Measurements from ENCODE around the gene DCDC1. TPM values are rescaled to one million over a fixed set of nuclear protein-coding genes. Genes with fewer than 3 reads are reported as not detected.

The DCDC1 gene
- total RNA-seq, 1 experiment from 2014 or later: 0.58 TPM

GRCh38 chr11:30821438-30821965 lies 548.0 kb downstream of the DCDC1 start:
- DNase-seq (ENCODE audit: low spot score): no peak
- CTCF ChIA-PET: no interaction called here
- TF ChIP-seq EZH2 (IDR thresholded peaks at IDR 0.05; ENCODE audit: borderline replicate concordance, low read depth, low read length, poor library complexity, severe bottlenecking): no peak

GRCh38 chr11:30818721-30819120 lies 550.8 kb downstream of the DCDC1 start:
- CTCF ChIA-PET: no interaction called here
- H3K4me3 ChIP-seq (ENCODE audit: low read depth, low read length, poor library complexity, severe bottlenecking): no peak overlapping the region
- BruUV-seq (replicated peaks): no TSS peak
- H3K4me1 ChIP-seq (ENCODE audit: insufficient read depth, low read length, poor library complexity, severe bottlenecking): peaks cover 20% of the 10 kb centered on the region
- DNase-seq (ENCODE audit: low spot score): no peak
- POLR2A ChIA-PET (ENCODE audit: low non-redundant PET): no interaction called here
- H3K27ac ChIP-seq (ENCODE audit: low read depth, low read length, poor library complexity, severe bottlenecking): no peak overlapping the region
- H3K27me3 ChIP-seq (replicated peaks; ENCODE audit: insufficient read depth, low read depth, low read length, poor library complexity): no peaks in the 10 kb centered on the region
- no peaks in the 10 kb centered on the region for H3K9me3 ChIP-seq (ENCODE audit: low read depth, low read length, poor library complexity, severe bottlenecking)
- no peaks in the 10 kb centered on the region for H3K36me3 ChIP-seq (ENCODE audit: insufficient read depth, low read length, poor library complexity, severe bottlenecking)
- no peak for TF ChIP-seq EZH2 (IDR thresholded peaks at IDR 0.05; ENCODE audit: borderline replicate concordance, low read depth, low read length, poor library complexity, severe bottlenecking)
- TF ChIP-seq CTCF (conservative IDR thresholded peaks at IDR 0.05; ENCODE audit: low read depth, low read length): no peak
- intact Hi-C loops (cut with micrococcal nuclease; ENCODE audit: unreplicated experiment): no loop called here

More at GRCh38 chr11:30821438-30821965, 548.0 kb downstream of the DCDC1 start:
- POLR2A ChIA-PET (ENCODE audit: low non-redundant PET): interaction anchor here (0.6 kb wide), 1 partner anchor 9 kb away, joined by 3 read pairs; no protein-coding TSS in a partner anchor
- intact Hi-C loops (cut with micrococcal nuclease; ENCODE audit: unreplicated experiment): no loop called here
- Histone ChIP-seq H3K4me1 (ENCODE audit: insufficient read depth, low read length, poor library complexity, severe bottlenecking) (no peaks in the 10 kb centered on the region), H3K27ac (ENCODE audit: low read depth, low read length, poor library complexity, severe bottlenecking) (no peak overlapping the region), H3K4me3 (ENCODE audit: low read depth, low read length, poor library complexity, severe bottlenecking) (no peak overlapping the region), H3K9me3 (ENCODE audit: low read depth, low read length, poor library complexity, severe bottlenecking) (no peaks in the 10 kb centered on the region), H3K27me3 (replicated peaks; ENCODE audit: insufficient read depth, low read depth, low read length, poor library complexity) (no peaks in the 10 kb centered on the region), H3K36me3 (ENCODE audit: insufficient read depth, low read length, poor library complexity, severe bottlenecking) (no peaks in the 10 kb centered on the region)
- BruUV-seq (replicated peaks): no TSS peak

- no peaks in the 10 kb centered on the region for H3K9me3 ChIP-seq (ENCODE audit: low read depth, low read length, poor library complexity, severe bottlenecking)
- DNase-seq (ENCODE audit: low spot score): no peak
- no peak overlapping the region for H3K27ac ChIP-seq (ENCODE audit: low read depth, low read length, poor library complexity, severe bottlenecking)
- POLR2A ChIA-PET (ENCODE audit: low non-redundant PET): no interaction called here
- H3K36me3 ChIP-seq (ENCODE audit: insufficient read depth, low read length, poor library complexity, severe bottlenecking): no peaks in the 10 kb centered on the region
- intact Hi-C loops (cut with micrococcal nuclease; ENCODE audit: unreplicated experiment): no loop called here
- CTCF ChIA-PET: no interaction called here
- H3K4me3 ChIP-seq (ENCODE audit: low read depth, low read length, poor library complexity, severe bottlenecking): no peak overlapping the region
- H3K27me3 ChIP-seq (replicated peaks; ENCODE audit: insufficient read depth, low read depth, low read length, poor library complexity): no peaks in the 10 kb centered on the region
- no TSS peak for BruUV-seq (replicated peaks)
- peaks cover 32% of the 10 kb centered on the region for H3K4me1 ChIP-seq (ENCODE audit: insufficient read depth, low read length, poor library complexity, severe bottlenecking)
- TF ChIP-seq CTCF (conservative IDR thresholded peaks at IDR 0.05; ENCODE audit: low read depth, low read length): no peak
- TF ChIP-seq EZH2 (IDR thresholded peaks at IDR 0.05; ENCODE audit: borderline replicate concordance, low read depth, low read length, poor library complexity, severe bottlenecking): no peak
These were observed 552.3 kb downstream of the DCDC1 start for GRCh38 chr11:30816959-30817880.

All from A673 (cell line).